Measurements from ENCODE around the gene METAP1D. TPM values are rescaled to one million over a fixed set of nuclear protein-coding genes. Genes with fewer than 3 reads are reported as not detected.

Gene METAP1D
- polyA plus RNA-seq, 2 of the 4 experiments (the other 2 are of a cell fraction): 7.3 to 13.3 TPM

GRCh38 chr2:172082105-172082943 lies 82.6 kb downstream of the METAP1D start:
- no peak for FAIRE-seq
- Histone ChIP-seq H3K4me2 (no peak overlapping the region), H3K9me3 (no peaks in the 10 kb centered on the region), H3K4me1 (no peaks in the 10 kb centered on the region), H3K27ac (no peak overlapping the region), H3K4me3 (no peak overlapping the region)
- no peak for DNase-seq (ENCODE audit: low read depth in 1 of 2, low spot score in 1 of 2)
- WGBS (ENCODE audit: missing lambda C conversion rate): 85% methylated on average over 14 of the region's 14 CpGs
- TF ChIP-seq POLR2AphosphoS2 (conservative IDR thresholded peaks at IDR 0.05; ENCODE audit: low read length) (no peak), ESRRA (IDR thresholded peaks at IDR 0.05; ENCODE audit: borderline replicate concordance, low read length) (no peak), NPAS2 (CRISPR knock-in tag; IDR thresholded peaks at IDR 0.05; ENCODE audit: borderline replicate concordance) (no peak), MAZ (IDR thresholded peaks at IDR 0.05; ENCODE audit: borderline replicate concordance, low read depth, low read length) (no peak)
- POLR2A ChIA-PET: no interaction called here
- no peak for ATAC-seq
- CTCF ChIA-PET: interaction anchor here (0.6 to 1.5 kb wide), 6 partner anchors 21 to 724 kb away, joined by 3 to 5 read pairs (median 4); partner anchors contain the start of gene DLX2

DNA sequence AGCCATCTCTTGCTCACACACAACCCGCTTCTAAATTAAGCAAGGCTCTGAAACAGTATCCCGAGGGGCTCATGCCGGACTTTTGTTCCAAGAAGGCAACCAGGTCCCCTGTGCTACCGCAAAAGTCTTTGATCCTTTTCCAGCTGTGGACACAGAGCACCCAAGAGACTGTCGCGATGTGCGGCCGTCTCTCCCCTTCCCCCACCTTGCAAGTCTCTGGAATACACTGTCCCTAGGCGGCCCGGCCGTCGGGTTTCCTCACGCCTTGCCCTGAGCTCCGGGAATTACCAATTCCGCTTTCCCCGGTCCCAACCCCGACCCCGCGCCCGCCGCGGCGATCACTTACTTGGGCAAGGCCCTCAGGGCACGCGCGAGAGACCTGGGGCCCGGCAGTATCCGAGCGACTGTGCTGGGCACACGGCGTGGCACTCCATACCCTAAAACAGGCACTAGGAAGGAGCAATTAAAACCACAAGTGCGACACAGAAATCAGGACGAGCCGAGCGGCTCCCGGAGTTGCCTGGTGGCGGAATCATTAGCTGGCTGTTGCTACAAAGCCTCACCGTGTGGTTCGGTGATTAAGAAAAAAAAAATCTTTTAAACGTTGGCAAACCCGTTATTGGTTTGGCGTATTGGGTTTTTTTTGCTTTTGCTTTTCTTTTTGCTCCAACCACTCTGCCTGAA lies 83.3 kb downstream of the METAP1D start:
- ChIA-PET CTCF (interaction anchor here (0.6 to 0.7 kb wide), 2 partner anchors 10 to 186 kb away, joined by 3 read pairs; no protein-coding TSS in a partner anchor), POLR2A (interaction anchor here (2.7 kb wide), 1 partner anchor 19 kb away, joined by 17 read pairs; the partner anchor contains the start of gene DLX2)
- H3K4me1 ChIP-seq: no peaks in the 10 kb centered on the region
- H3K4me2 ChIP-seq: no peak overlapping the region
- ATAC-seq (no peak), DNase-seq (ENCODE audit: low read depth in 1 of 2, low spot score in 1 of 2) (no peak), FAIRE-seq (no peak)
- H3K9me3 ChIP-seq: no peaks in the 10 kb centered on the region
- TF ChIP-seq GATA3 (IDR thresholded peaks at IDR 0.05; ENCODE audit: borderline replicate concordance) (no peak), TFCP2L1 (CRISPR knock-in tag; IDR thresholded peaks at IDR 0.05) (no peak), HOXB13 (CRISPR knock-in tag; IDR thresholded peaks at IDR 0.05; ENCODE audit: low read depth) (no peak), HEYL (CRISPR knock-in tag; IDR thresholded peaks at IDR 0.05) (no peak), MAZ (IDR thresholded peaks at IDR 0.05; ENCODE audit: borderline replicate concordance, low read depth, low read length) (no peak), CBX2 (IDR thresholded peaks at IDR 0.05; ENCODE audit: borderline replicate concordance, low read depth) (no peak), KDM1A (IDR thresholded peaks at IDR 0.05; ENCODE audit: low read depth) (no peak), NPAS2 (CRISPR knock-in tag; IDR thresholded peaks at IDR 0.05; ENCODE audit: borderline replicate concordance) (no peak), POLR2AphosphoS2 (conservative IDR thresholded peaks at IDR 0.05; ENCODE audit: low read length) (no peak), ZNF302 (CRISPR knock-in tag; IDR thresholded peaks at IDR 0.05) (no peak), NR3C1 (IDR thresholded peaks at IDR 0.05) (no peak), CTCF (IDR thresholded peaks at IDR 0.05) (no peak), ZSCAN20 (CRISPR knock-in tag; IDR thresholded peaks at IDR 0.05) (no peak), ZC3H11A (IDR thresholded peaks at IDR 0.05) (no peak), CHD4 (IDR thresholded peaks at IDR 0.05; ENCODE audit: borderline replicate concordance) (no peak), ELK1 (IDR thresholded peaks at IDR 0.05; ENCODE audit: low read depth, low read length) (no peak), HES2 (IDR thresholded peaks at IDR 0.05) (no peak)
- TF ChIP-seq, protein P1, sequence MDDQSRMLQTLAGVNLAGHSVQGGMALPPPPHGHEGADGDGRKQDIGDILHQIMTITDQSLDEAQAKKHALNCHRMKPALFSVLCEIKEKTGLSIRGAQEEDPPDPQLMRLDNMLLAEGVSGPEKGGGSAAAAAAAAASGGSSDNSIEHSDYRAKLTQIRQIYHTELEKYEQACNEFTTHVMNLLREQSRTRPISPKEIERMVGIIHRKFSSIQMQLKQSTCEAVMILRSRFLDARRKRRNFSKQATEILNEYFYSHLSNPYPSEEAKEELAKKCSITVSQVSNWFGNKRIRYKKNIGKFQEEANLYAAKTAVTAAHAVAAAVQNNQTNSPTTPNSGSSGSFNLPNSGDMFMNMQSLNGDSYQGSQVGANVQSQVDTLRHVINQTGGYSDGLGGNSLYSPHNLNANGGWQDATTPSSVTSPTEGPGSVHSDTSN (IDR thresholded peaks at IDR 0.05): no peak
- TF ChIP-seq, protein P2, sequence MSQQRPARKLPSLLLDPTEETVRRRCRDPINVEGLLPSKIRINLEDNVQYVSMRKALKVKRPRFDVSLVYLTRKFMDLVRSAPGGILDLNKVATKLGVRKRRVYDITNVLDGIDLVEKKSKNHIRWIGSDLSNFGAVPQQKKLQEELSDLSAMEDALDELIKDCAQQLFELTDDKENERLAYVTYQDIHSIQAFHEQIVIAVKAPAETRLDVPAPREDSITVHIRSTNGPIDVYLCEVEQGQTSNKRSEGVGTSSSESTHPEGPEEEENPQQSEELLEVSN (IDR thresholded peaks at IDR 0.05; ENCODE audit: borderline replicate concordance, low read depth): no peak
- TF ChIP-seq, protein P3, sequence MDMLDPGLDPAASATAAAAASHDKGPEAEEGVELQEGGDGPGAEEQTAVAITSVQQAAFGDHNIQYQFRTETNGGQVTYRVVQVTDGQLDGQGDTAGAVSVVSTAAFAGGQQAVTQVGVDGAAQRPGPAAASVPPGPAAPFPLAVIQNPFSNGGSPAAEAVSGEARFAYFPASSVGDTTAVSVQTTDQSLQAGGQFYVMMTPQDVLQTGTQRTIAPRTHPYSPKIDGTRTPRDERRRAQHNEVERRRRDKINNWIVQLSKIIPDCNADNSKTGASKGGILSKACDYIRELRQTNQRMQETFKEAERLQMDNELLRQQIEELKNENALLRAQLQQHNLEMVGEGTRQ (IDR thresholded peaks at IDR 0.05): no peak
- 91% methylated on average over 42 of the region's 42 CpGs for WGBS (ENCODE audit: missing lambda C conversion rate)
- H3K4me3 ChIP-seq: no peak overlapping the region
- H3K27ac ChIP-seq: no peak overlapping the region
